Hematopoietic multipotent progenitor cell (in vitro differentiated cells): ENCODE results near the gene TPD52L2. TPM values are rescaled to one million over a fixed set of nuclear protein-coding genes. Genes with fewer than 3 reads are reported as not detected.
"Not testable (repeated sequence)": the region's sequence is repeated elsewhere in the genome, so short reads cannot be mapped to it uniquely, and the experiment has no call there.

Experiments used
- DNase-seq, 3 donors: peaks; one replicate each; pipeline ENCODE4 v3.0.0-alpha.2; 2011 to 2015; ENCODE audit warnings: low read depth in 2 of 3, low spot score in 2 of 3
- total RNA-seq: library from RNA; depleted of rRNA; stranded (reverse); fragments of >200 nt; gene quantifications from one replicate; pipeline ENCODE4 v1.2.3, GENCODE V29; 2012

TPD52L2 gene
- total RNA-seq, 1 donor: 47.7 TPM

GRCh38 chr20:63835021-63835858, 29.8 kb upstream of the TPD52L2 start:
- peak in 1 of 3 donors; percentile 56 for DNase-seq

GRCh38 chr20:63836458-63837344, 28.4 kb upstream of the TPD52L2 start:
- DNase-seq: no peak

DNA sequence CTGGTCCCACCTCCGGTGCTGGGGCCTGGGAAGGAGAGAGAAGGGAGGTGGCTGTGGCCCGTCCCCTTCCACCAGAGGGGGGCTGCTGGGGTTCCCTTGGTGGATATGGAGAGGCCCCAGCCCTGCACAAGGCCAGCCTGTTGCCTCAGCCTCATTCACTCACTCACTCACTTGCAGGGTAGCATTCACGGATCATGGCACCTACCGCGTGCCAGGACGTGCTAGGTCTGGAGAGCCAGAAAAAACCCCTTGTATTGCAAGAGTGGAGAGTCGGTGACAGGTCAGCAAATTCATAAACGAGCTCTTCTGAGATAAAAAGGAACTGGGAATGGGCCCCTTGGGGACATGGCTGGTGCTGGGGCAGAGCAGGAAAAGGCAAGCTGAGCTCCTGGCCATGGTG, 27.6 kb upstream of the TPD52L2 start:
- DNase-seq: no peak

DNA sequence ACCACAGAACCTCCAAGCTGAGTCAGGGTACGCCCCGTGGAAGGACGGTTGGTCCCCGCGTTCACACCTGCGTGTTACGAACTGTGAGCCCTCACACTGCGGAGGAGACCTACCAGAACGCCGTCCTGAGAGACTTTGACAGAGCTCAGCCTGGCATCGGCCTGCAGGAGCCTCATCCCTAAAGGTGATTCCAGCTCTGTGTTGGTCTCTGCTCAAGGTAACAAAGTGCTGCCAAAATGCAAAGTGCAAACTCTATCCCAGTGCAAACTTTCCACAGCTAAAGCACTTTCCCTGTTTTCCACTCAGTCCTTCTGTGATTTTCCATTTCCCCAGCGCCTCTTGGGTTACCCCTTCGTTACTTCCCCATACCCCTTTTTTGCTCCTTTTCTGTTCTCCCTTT, 25.4 kb upstream of the TPD52L2 start:
- no peak for DNase-seq

DNA sequence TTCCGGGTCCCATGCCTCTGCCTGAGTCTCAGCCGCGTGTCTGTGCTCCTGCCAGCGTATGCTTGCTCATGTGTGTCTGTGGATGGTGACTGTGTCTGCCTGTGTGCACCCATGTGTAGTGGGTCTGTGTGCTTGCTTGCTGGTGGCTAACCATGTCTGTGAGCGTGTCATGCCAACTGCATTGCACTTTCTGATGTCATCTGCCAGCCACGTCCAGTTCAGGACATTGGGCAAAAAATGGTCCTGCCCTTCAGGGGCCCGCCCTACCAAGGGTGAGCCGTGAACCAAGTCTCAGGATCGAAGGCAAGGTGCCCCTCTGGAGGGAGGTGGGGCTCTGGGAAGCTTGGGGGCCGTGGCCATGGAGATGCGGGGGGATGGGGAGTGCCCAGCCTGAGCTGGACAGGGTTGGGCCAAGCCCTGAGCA, 24.7 kb upstream of the TPD52L2 start:
- no peak for DNase-seq

- peak in 1 of 3 donors; percentile 75 for DNase-seq
These were observed 22.8 kb upstream of the TPD52L2 start for GRCh38 chr20:63842258-63842657.

GRCh38 chr20:63843222-63843621, 21.8 kb upstream of the TPD52L2 start:
- DNase-seq: no peak

- no peak for DNase-seq
These were observed 21.3 kb upstream of the TPD52L2 start for GRCh38 chr20:63843778-63844177.

DNA sequence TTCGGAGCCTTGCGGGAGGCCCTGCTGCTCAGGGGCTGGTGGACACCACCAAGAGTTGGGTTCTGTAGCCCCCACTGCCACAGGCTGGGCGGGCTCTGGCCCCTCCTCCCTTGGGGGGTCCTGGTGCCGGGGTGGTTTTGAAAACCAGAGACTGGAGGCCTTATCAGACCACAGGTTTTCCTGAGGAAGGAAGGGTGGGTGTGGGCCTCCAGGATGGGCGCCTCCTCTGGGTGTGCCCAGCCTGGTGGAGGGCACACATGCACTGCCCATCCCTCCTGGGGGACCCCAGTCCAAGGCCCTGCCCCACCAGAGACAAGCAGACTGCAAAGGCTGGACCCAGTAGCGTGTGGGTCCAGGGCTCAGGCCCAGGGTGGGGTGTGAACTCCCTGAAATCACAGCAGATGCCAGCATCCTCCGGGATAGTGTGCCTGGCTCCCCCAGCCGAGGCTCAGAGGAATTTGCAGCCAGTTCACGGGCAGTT, 20.5 kb upstream of the TPD52L2 start:
- no peak for DNase-seq

DNA sequence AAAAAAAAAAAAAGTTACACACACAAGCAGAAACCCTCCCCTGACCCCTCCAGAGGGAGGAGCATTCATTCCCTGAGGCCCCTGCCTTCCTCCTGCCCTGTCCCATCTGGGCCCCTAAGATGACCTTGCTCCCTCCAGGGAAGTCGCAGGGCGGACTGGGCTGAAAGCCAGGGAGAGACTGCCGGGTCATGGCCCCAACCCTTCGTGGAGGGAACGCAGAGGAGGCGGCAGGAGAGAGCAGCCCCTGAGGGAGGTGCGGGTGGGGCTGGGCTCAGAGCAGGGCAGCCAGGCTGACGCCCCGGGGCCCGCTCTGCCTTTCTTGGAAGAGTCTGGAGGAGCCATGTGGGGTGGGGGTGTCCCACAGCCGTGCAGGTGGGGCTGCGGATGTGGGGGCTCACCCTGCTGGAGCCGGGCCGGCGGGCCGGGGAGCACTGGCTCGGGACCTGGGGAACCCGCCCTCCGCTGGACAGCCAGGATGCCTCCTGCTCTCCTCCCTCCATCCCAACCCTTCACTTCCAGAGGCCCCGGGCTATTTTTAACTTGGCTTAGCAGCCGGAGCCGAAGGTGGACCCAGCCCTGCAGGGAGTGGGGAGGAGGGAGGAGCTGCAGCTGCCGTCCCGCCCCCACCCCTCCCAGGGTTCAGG, 18.8 kb upstream of the TPD52L2 start:
- no peak for DNase-seq

DNA sequence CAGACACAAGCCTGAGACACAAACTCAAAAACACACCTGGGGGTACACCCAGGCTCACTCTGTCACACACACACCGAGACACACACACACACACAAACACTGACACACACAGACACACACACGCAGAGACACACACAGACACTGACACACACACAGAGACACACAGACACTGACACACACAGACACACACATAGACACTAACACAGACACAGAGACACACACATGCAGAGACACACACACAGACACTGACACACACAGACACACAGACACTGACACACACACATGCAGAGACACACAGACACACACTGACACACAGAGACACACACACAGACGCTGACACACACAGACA, 18.2 kb upstream of the TPD52L2 start:
- no peak for DNase-seq

DNA sequence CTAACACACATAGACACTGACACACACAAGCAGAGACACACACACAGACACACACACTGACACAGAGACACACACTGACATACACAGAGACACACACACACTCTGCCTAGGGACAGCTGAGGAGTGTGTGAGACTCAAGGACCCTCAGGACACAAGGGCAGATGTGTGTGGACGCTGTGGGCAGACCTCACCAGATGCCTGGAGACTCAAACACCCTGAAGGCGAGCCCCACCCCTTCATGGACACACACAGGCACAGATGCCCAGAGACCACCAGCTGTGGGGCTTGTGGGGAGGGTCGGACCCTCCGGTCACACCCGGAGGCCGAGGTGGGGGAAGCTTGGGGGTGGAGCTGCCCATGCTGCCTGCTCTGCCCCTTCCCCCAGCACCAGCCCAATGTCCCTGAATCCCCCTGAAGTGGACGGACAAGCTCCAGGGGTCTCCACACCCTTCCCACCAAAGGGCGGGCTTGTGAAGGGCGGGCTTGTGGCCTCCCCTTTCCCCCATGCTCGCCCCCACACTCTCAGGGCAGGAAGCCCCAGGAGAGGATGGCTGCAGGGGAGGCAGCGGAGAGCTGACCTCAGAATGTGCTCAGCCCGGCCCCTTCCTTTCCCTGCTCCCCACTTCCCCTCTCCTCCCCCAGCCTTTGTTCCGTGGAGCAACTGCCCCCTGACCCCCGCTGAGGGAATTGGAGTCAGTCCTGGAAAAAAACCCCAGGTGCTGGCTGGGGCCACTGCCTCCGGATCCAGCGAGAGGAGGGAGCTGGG, 17.6 kb upstream of the TPD52L2 start:
- DNase-seq: peak in 1 of 3 donors; percentile 54

GRCh38 chr20:63848003-63848911, 16.8 kb upstream of the TPD52L2 start:
- no peak for DNase-seq

DNA sequence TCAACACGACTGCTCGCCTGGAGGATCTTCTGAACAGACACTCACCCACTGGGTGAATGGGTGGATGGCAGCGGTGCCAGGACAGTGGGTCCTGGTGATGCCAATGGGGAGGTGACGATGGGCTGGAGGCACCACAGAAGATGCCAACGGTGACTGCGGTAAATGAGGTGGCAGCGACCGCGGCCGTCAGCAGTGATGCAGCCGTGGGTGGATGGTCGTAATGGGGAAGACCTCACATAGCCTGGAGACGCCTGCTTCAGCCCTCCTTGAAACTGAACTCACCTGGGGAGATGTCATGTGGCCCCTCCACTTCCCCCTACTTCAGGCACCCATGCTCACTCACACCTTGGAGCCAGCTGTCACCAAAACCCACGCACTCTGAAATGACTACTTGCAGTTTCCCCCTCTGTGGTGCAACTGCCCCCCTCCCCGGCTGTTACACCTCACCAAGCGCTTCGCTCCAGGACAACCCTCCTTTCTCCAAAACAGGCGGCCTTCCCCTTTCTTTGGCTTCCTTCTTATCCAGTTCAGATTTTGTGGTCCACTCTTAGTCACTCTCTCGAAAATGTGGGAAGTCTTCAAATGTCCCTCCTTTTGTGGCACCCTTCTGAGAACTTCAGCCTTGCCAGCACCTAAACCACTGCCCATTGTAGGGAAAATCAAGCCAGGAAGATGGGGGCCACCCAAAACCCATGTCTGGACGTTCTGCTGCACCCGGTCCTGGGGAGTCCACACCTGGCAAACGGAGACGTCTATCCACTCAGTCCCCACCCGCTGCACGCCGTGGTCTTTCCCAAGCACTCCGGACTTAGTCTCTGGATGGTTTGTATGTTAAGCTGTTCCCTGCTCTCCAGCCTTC, 14.2 kb upstream of the TPD52L2 start:
- no peak for DNase-seq

DNA sequence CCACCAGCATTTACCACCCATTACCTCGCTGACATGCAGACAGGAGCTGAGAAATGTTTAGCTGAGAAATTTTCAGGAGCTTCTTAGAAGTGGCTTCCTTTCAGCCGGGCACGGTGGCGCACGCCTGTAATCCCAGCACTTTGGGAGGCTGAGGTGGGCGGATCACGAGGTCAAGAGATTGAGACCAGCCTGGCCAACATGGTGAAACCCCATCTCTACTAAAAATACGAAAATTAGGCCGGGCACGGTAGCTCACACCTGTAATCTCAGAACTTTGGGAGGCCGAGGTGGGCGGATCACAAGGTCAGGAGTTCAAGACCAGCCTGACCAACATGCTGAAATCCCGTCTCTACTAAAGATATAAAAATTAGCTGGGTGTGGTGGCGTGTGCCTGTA, 13.5 kb upstream of the TPD52L2 start:
- not testable (repeated sequence) for DNase-seq

GRCh38 chr20:63853733-63854068, 11.4 kb upstream of the TPD52L2 start:
- not testable (repeated sequence) for DNase-seq

DNA sequence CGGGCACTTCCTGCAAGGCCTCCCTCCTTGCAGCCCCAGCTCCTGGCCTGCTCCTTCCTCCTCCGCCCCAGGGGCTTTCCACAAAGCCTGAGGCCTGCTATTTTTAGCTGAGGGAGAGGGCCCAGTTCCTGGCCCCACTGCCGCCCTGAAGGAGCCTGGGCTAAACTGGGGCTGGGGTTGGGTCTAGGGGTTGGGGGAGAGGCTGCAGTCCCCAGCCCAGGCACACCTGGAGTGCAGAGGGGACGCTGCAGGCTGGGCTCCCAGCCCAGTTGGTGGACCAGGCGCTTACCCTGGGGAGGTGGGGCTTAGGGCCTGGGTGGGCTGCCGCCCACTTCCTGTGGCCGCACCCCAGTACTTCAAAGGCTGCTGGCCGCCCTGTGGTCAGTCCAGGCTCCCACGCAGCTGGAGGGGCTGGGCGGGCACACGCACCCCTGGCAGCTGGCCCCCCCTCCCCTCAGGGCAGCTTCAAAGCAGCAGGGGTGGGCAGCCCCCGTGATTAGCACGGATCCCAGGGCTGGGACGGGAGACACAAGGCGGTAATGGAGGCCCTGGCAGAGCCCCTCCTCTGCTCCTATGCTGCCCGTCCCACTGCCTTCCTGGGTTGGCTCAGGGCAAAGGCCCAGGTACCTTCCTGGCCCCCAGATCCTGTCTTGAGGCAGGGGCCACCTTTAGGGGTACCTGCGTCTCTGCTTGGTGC, 10.9 kb upstream of the TPD52L2 start:
- DNase-seq: peak in 1 of 3 donors; percentile 54
